ENCODE measurements around the gene WFDC5. TPM values are rescaled to one million over a fixed set of nuclear protein-coding genes. Genes with fewer than 3 reads are reported as not detected.

WFDC5 gene
- total and polyA plus RNA-seq, 9 of the 15 experiments (the other 6 are each of a cell fraction or from before 2014, with no cell fraction given): not detected

DNA sequence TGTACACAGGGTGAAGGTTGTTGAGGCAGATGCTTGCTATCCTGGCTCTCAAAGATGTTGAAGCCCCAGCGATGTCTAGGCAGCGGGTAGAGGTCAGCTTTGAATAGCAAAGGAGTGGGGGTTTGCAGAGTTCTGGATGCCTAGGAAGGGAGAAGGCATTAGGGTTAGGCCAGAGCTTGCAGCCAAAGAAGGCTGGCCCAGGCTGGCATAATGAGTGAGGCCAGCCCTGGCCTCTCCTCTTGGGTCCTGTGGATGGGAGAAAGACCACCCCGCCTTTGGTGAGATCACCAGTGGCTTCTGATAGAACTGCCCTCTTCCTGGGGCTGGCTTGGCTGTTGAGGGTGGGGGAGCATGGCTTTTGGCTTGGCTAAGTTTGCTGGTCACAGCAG lies 406 bp upstream of the WFDC5 start:
- no peak for ATAC-seq
- no peaks in the 10 kb centered on the region for H3K9me3 ChIP-seq (replicated peaks; ENCODE audit: control insufficient read depth, insufficient read depth, low read depth, low read length)
- in situ Hi-C loops (cut with MboI): no loop called here
- no peak for FAIRE-seq
- WGBS (ENCODE audit: insufficient coverage, low coverage, missing lambda C conversion rate): 0% methylated on average over 2 of the region's 3 CpGs
- TF ChIP-seq RBM17 (IDR thresholded peaks at IDR 0.05; ENCODE audit: borderline replicate concordance, low read depth, low read length) (no peak), ZBTB8A (IDR thresholded peaks at IDR 0.05; ENCODE audit: partially characterized antibody) (no peak), MEF2D (tag; conservative IDR thresholded peaks at IDR 0.05; ENCODE audit: low read depth) (no peak), ZNF586 (CRISPR knock-in tag; conservative IDR thresholded peaks at IDR 0.05) (no peak), BRCA1 (IDR thresholded peaks at IDR 0.05) (no peak), BRCA1 (CRISPR knock-in tag; IDR thresholded peaks at IDR 0.05) (no peak), RBBP5 (IDR thresholded peaks at IDR 0.05; ENCODE audit: borderline replicate concordance, insufficient read depth, low read length, poor library complexity, severe bottlenecking) (no peak), STAT5B (CRISPR knock-in tag; IDR thresholded peaks at IDR 0.05) (no peak), MCM7 (IDR thresholded peaks at IDR 0.05) (no peak)
- ChIA-PET POLR2A (interaction anchor here (0.6 to 1.3 kb wide), 4 partner anchors 9 to 191 kb away, joined by 3 to 6 read pairs (median 4); partner anchors contain the start of gene WFDC12), CTCF (ENCODE audit: low intra/inter-chr PET ratio) (no interaction called here)
- no peak overlapping the region for H3K4me3 ChIP-seq
- H3K4me2 ChIP-seq (ENCODE audit: insufficient read depth, low read length): no peak overlapping the region
- no peak overlapping the region for H3K27ac ChIP-seq (ENCODE audit: extremely low read depth, low read depth, low read length)
- no peak overlapping the region for H2AFZ ChIP-seq (ENCODE audit: low read depth, low read length)
- peaks cover 0 to 3% of the 10 kb centered on the region in 2 experiments; a peak in 1 of 5 replicates for H3K4me1 ChIP-seq (replicated peaks in 1 of 2; ENCODE audit: control insufficient read depth in 2 of 2, insufficient read depth in 2 of 2, low read length in 2 of 2)
- intact Hi-C loops (cut with micrococcal nuclease): no loop called here
- H3K36me3 ChIP-seq (ENCODE audit: control insufficient read depth, insufficient read depth, low read length): no peaks in the 10 kb centered on the region
- peak in 1 of 4 experiments; percentile 5 for DNase-seq (ENCODE audit: extremely low read depth in 1 of 4, low spot score in 3 of 4)
- H3K9ac ChIP-seq (ENCODE audit: insufficient read depth in 1 of 2, low read depth in 2 of 2, low read length in 2 of 2): no peak overlapping the region
- H3K9me1 ChIP-seq (ENCODE audit: control insufficient read depth, insufficient read depth, low read length): no peaks in the 10 kb centered on the region
- BruUV-seq (replicated peaks): no TSS peak
- no peaks in the 10 kb centered on the region for H4K20me1 ChIP-seq (replicated peaks; ENCODE audit: control insufficient read depth, insufficient read depth, low read length)
- H3K79me2 ChIP-seq (ENCODE audit: control insufficient read depth, insufficient read depth, low read length): no peaks in the 10 kb centered on the region
- peaks cover 6 to 37% of the 10 kb centered on the region in 2 experiments for H3K27me3 ChIP-seq (ENCODE audit: control insufficient read depth in 2 of 2, insufficient read depth in 2 of 2, low read length in 2 of 2)

All from K562 (cell line).